ENCODE data around the gene RPS27.

RPS27 gene
- 1,546 to 1,985 reads per million in 2 donors for total RNA-seq

- peak; percentile 26 for DNase-seq
These were observed at the start of gene RPS27 for GRCh38 chr1:153990468-153991150. RPS27 (plus strand) TSS chr1:153990762; CDS start chr1:153990797, 35 bp downstream.

GRCh38 chr1:153941826-153942725 lies 48.5 kb upstream of the RPS27 start:
- no peak for DNase-seq

GRCh38 chr1:153942766-153943549 lies 47.6 kb upstream of the RPS27 start:
- no peak for DNase-seq

GRCh38 chr1:153944005-153944826 lies 46.3 kb upstream of the RPS27 start:
- DNase-seq: no peak

GRCh38 chr1:153944827-153945117 lies 45.8 kb upstream of the RPS27 start:
- no peak for DNase-seq

GRCh38 chr1:153945131-153945794 lies 45.3 kb upstream of the RPS27 start:
- DNase-seq: peak; percentile 71

- DNase-seq: peak; percentile 83
These were observed 44.6 kb upstream of the RPS27 start for GRCh38 chr1:153945795-153946621.

GRCh38 chr1:153946622-153947241 lies 43.8 kb upstream of the RPS27 start, which contains the start of gene DENND4B:
DENND4B (minus strand) TSS chr1:153946718; CDS start chr1:153944374, 2,344 bp downstream.
- peak; percentile 65 for DNase-seq

GRCh38 chr1:153951183-153951582 lies 39.4 kb upstream of the RPS27 start:
- no peak for DNase-seq

- no peak for DNase-seq
These were observed 38.8 kb upstream of the RPS27 start for GRCh38 chr1:153951801-153952200.

- no peak for DNase-seq
These were observed 36.6 kb upstream of the RPS27 start for GRCh38 chr1:153953859-153954365.

GRCh38 chr1:153954826-153955225 lies 35.7 kb upstream of the RPS27 start:
- DNase-seq: no peak

- DNase-seq: no peak
These were observed 33.4 kb upstream of the RPS27 start for GRCh38 chr1:153956997-153957715.

- no peak for DNase-seq
These were observed 32.8 kb upstream of the RPS27 start for GRCh38 chr1:153957744-153958110.

- DNase-seq: peak; percentile 74
These were observed 32.2 kb upstream of the RPS27 start, which contains the start of gene CRTC2 for GRCh38 chr1:153958111-153958960. CRTC2 (minus strand) TSS chr1:153958612; CDS start chr1:153958497, 115 bp downstream.

GRCh38 chr1:153958961-153959260 lies 31.7 kb upstream of the RPS27 start:
- no peak for DNase-seq

- DNase-seq: no peak
These were observed 31.1 kb upstream of the RPS27 start for GRCh38 chr1:153959454-153959853.

GRCh38 chr1:153960206-153960605 lies 30.4 kb upstream of the RPS27 start:
- no peak for DNase-seq

- no peak for DNase-seq
These were observed 29.1 kb upstream of the RPS27 start for GRCh38 chr1:153961421-153961820.
